Parathyroid adenoma (tissue), 2 donors: ENCODE measurements around the gene CLCA2.

Experiments used
- H2AFZ ChIP-seq: fragments of 300-600 bp; sonication (generic); one replicate; pipeline ENCODE4 v1.7.0; 2017; ENCODE audit warnings: antibody characterized with exemption, mild to moderate bottlenecking
- H3K27ac ChIP-seq: fragments of 300-600 bp; sonication (generic); one replicate; pipeline ENCODE4 v1.7.0; 2017
- H3K27me3 ChIP-seq: fragments of 300-600 bp; sonication (generic); one replicate; pipeline ENCODE4 v1.7.0; 2017; ENCODE audit warnings: low read length; ENCODE audit not compliant: control insufficient read depth, insufficient read depth
- H3K36me3 ChIP-seq: fragments of 300-600 bp; sonication (generic); one replicate; pipeline ENCODE4 v1.7.0; 2017; ENCODE audit warnings: low read length; ENCODE audit not compliant: control insufficient read depth, insufficient read depth
- H3K4me1 ChIP-seq: fragments of 300-600 bp; sonication (generic); one replicate; pipeline ENCODE4 v1.7.0; 2017; ENCODE audit warnings: control low read depth
- H3K4me2 ChIP-seq: fragments of 300-600 bp; sonication (generic); one replicate; pipeline ENCODE4 v1.7.0; 2017; ENCODE audit warnings: low read length
- H3K4me3 ChIP-seq: fragments of 300-600 bp; sonication (generic); one replicate; pipeline ENCODE4 v1.7.0; 2017; ENCODE audit warnings: low read depth, low read length
- H3K79me2 ChIP-seq: fragments of 300-600 bp; sonication (generic); one replicate; pipeline ENCODE4 v1.7.0; 2017; ENCODE audit warnings: control low read depth
- H3K9ac ChIP-seq: fragments of 300-600 bp; sonication (generic); one replicate; pipeline ENCODE4 v1.7.0; 2017; ENCODE audit warnings: mild to moderate bottlenecking
- H3K9me3 ChIP-seq: fragments of 300-600 bp; sonication (generic); one replicate; pipeline ENCODE4 v1.7.0; 2017; ENCODE audit warnings: low read length; ENCODE audit not compliant: control insufficient read depth
- TF ChIP-seq, protein P1 (sequence below): fragments of 300-600 bp; sonication (generic); IDR thresholded peaks from one replicate; pipeline ENCODE4 v1.7.0; 2017; ENCODE audit warnings: antibody characterized with exemption, mild to moderate bottlenecking
- donor health status: primary hyperparathyroidism.

CLCA2 gene

DNA sequence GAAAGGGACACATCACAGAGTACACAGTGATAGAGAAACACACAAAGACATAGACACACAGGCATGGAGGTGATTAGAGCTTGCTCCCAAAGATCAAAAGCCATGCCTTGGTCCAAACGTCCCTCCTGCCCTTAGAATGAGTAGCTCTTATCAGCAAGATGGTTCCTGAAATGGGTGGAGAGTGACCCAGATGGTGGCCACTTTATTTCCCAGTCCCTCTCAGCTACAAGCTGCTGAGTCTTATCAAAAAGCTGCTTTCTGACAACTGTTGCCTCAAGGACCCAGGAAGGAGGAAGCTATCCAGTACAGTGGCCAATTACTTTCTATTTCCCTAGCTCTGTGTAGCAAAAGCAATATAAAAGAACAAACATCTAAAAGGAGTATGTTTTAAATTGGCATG is 37.0 kb downstream of the CLCA2 start:
- no peaks in the 10 kb centered on the region for H3K79me2 ChIP-seq
- no peaks in the 10 kb centered on the region for H3K9me3 ChIP-seq
- H3K27me3 ChIP-seq, result no peaks in the 10 kb centered on the region
- no peaks in the 10 kb centered on the region for H3K4me1 ChIP-seq
- H3K9ac ChIP-seq, result no peak overlapping the region
- H3K4me3 ChIP-seq, result no peak overlapping the region
- no peak overlapping the region for H3K4me2 ChIP-seq
- no peak overlapping the region for H3K27ac ChIP-seq
- TF ChIP-seq, protein P1, sequence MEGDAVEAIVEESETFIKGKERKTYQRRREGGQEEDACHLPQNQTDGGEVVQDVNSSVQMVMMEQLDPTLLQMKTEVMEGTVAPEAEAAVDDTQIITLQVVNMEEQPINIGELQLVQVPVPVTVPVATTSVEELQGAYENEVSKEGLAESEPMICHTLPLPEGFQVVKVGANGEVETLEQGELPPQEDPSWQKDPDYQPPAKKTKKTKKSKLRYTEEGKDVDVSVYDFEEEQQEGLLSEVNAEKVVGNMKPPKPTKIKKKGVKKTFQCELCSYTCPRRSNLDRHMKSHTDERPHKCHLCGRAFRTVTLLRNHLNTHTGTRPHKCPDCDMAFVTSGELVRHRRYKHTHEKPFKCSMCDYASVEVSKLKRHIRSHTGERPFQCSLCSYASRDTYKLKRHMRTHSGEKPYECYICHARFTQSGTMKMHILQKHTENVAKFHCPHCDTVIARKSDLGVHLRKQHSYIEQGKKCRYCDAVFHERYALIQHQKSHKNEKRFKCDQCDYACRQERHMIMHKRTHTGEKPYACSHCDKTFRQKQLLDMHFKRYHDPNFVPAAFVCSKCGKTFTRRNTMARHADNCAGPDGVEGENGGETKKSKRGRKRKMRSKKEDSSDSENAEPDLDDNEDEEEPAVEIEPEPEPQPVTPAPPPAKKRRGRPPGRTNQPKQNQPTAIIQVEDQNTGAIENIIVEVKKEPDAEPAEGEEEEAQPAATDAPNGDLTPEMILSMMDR, result no peak
- H2AFZ ChIP-seq, result no peak overlapping the region
- H3K36me3 ChIP-seq, result no peaks in the 10 kb centered on the region

DNA sequence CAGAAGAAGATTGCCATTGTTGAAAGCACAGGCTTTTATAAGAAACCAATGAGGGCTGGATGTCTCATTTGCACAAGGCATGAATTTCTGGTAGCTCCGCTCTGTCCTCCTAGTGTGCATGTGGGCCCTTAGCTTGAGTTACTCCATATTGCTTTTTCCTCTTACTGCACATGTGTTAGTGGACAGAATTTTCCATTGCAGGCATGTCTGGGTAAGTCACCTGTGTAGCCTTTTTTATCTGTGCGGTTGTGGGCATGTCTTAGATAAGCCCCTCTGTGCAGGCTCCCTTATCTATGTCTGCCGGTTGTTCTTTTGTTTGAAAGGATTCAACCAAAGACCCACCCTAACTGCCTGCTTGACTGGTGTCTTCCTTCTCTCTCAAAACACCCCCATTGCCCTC is 37.5 kb downstream of the CLCA2 start:
- H3K9ac ChIP-seq, result no peak overlapping the region
- no peak overlapping the region for H3K27ac ChIP-seq
- H3K9me3 ChIP-seq, result no peaks in the 10 kb centered on the region
- H3K4me3 ChIP-seq, result no peak overlapping the region
- TF ChIP-seq, protein P1, result no peak
- no peak overlapping the region for H3K4me2 ChIP-seq
- H3K79me2 ChIP-seq, result no peaks in the 10 kb centered on the region
- H3K4me1 ChIP-seq, result no peaks in the 10 kb centered on the region
- H3K36me3 ChIP-seq, result no peaks in the 10 kb centered on the region
- H2AFZ ChIP-seq, result no peak overlapping the region
- no peaks in the 10 kb centered on the region for H3K27me3 ChIP-seq

DNA sequence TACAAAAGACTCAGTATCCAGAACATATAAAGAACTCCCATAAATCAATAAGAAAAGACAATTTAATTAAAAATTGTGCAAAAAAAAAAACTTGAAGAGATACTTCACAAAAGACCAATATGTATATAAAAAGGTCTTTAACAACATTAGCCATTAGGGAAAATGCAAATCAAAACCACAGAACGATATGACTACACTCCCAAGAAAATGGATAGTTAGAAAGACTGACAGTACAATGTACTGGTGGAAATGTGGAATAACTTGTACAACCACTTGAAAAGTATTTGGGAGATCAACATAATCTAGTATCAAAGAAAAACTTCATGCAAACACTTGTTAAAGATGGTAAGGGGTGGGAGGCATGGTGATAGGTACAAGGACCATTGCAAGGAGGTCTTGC is 40.8 kb downstream of the CLCA2 start:
- Histone ChIP-seq H3K27me3 (no peaks in the 10 kb centered on the region), H3K36me3 (no peaks in the 10 kb centered on the region), H2AFZ (no peak overlapping the region), H3K4me1 (no peaks in the 10 kb centered on the region), H3K79me2 (no peaks in the 10 kb centered on the region), H3K9ac (no peak overlapping the region), H3K4me3 (no peak overlapping the region), H3K9me3 (no peaks in the 10 kb centered on the region), H3K27ac (no peak overlapping the region), H3K4me2 (no peak overlapping the region)
- TF ChIP-seq, protein P1, result no peak

DNA sequence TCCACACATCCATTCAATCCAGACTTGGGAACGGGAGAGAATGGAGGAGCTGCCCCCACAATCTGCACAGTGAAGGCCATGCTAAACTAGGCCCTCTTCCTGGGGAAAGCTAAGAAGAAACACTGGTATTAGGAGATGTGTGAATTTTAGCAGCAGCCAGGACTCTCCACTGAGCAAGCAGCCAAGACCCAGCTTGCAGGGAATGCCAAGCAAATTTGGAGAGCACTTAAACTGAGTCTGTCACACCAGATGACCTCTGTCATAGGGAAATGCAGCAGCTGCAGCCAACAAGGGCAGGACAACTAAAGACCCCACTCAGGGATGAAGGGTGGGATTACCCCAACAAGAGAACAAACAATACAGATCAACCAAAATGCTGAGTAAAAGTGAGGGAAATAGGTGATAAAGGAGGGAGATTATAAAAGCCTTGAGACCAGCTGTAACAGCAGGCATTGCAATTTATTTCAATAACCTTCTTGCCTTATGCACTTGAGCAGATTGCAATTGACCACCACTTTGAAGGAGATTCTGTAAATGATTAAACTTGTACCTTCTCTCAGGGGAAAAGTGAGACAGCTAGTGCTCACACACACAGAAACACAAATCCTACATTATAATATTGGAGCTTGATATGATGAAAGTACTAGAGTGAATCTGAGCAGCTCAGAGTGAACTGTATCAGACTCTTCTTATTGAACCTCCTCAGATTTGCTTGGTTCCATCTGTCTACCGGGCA is 42.3 kb downstream of the CLCA2 start:
- H3K9ac ChIP-seq, result no peak overlapping the region
- no peaks in the 10 kb centered on the region for H3K27me3 ChIP-seq
- H3K36me3 ChIP-seq, result no peaks in the 10 kb centered on the region
- no peak overlapping the region for H3K4me2 ChIP-seq
- H3K27ac ChIP-seq, result no peak overlapping the region
- H2AFZ ChIP-seq, result no peak overlapping the region
- H3K79me2 ChIP-seq, result no peaks in the 10 kb centered on the region
- no peaks in the 10 kb centered on the region for H3K9me3 ChIP-seq
- H3K4me3 ChIP-seq, result no peak overlapping the region
- TF ChIP-seq, protein P1, result no peak
- H3K4me1 ChIP-seq, result no peaks in the 10 kb centered on the region

DNA sequence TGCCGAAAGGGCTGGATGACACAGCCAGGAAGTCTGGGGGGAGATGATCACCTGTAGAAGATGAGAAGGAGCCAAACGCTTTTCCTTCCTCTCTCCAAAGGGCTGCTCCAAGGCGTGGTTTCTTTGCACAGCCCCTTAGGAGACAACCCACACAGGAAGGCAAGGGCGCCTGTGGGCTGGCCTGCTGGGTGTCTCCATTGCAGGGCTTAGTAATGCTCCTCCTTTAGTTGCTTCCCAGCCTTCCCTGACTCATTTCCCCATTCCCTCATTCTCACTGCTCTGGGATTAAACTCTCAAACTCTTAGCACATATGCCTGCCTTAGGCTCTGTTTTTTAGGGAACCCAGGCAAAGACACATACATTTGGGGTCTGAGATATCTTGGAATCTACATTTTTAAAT is 43.0 kb downstream of the CLCA2 start:
- Histone ChIP-seq H2AFZ (no peak overlapping the region), H3K4me3 (no peak overlapping the region), H3K27ac (no peak overlapping the region), H3K9me3 (no peaks in the 10 kb centered on the region), H3K4me1 (no peaks in the 10 kb centered on the region), H3K27me3 (no peaks in the 10 kb centered on the region), H3K36me3 (no peaks in the 10 kb centered on the region), H3K79me2 (no peaks in the 10 kb centered on the region), H3K9ac (no peak overlapping the region), H3K4me2 (no peak overlapping the region)
- TF ChIP-seq, protein P1, result no peak
